Body of pancreas (tissue), 4 donors: ENCODE data around the gene EPN1. TPM values are rescaled to one million over a fixed set of nuclear protein-coding genes. Genes with fewer than 3 reads are reported as not detected.
"Not testable (repeated sequence)": the region's sequence is repeated elsewhere in the genome, so short reads cannot be mapped to it uniquely, and the experiment has no call there.

Experiments
- ATAC-seq: fragments of 150-250 bp; one replicate; pipeline ENCODE4 v1.9.1; 2016
- DNase-seq, 4 donors: peaks; one replicate each; pipeline ENCODE4 v3.0.0-alpha.2; 2019
- H3K27ac ChIP-seq, 4 donors: fragments of 200-600 bp; sonication (generic); 1 replicate in 3 of 4; 2 replicates in 1 of 4; pipeline versions ENCODE4 v1.5.1 to v1.6.1; 2016 to 2019; ENCODE audit warnings: mild to moderate bottlenecking in 1 of 4, mixed read lengths in 1 of 4, moderate library complexity in 1 of 4
- H3K27me3 ChIP-seq, 2 donors: fragments of 200-600 bp; sonication (generic); one replicate each; pipeline ENCODE4 v1.6.0; 2016; ENCODE audit warnings: mild to moderate bottlenecking in 1 of 2
- H3K36me3 ChIP-seq, 2 donors: fragments of 200-600 bp; sonication (generic); replicated peaks in 1 of 2; 2 replicates each; pipeline ENCODE4 v1.5.1; 2016; ENCODE audit warnings: low read depth in 2 of 2; ENCODE audit not compliant: insufficient read depth in 1 of 2
- H3K4me1 ChIP-seq: fragments of 200-600 bp; sonication (generic); one replicate; pipeline ENCODE4 v1.6.0; 2016
- H3K4me3 ChIP-seq, 2 donors: fragments of 200-600 bp; sonication (generic); 1 replicate in 1 of 2; 2 replicates in 1 of 2; pipeline ENCODE4 v1.5.1; 2016 to 2019
- H3K9me3 ChIP-seq, 3 donors: fragments of 200-600 bp; sonication (generic); 1 replicate in 2 of 3; 2 replicates in 1 of 3; pipeline ENCODE4 v1.5.1; 2016
- POLR2A ChIP-seq, 3 donors: fragments of 450-650 bp; IDR thresholded peaks; one replicate each; pipeline ENCODE4 v1.6.1; 2016; ENCODE audit warnings: antibody characterized with exemption in 3 of 3, mild to moderate bottlenecking in 2 of 3
- WGBS, 2 donors: methylation state at CpG; one replicate each; pipeline ENCODE4 v1.1.5; 2017; 5-methylcytosine and 5-hydroxymethylcytosine counted together
- intact Hi-C: fragments of 100-400 bp; cut with DNase I; formaldehyde crosslinking; loops from one replicate; pipeline ENCODE4 v1.15.1; 2023
- total RNA-seq, 2 donors: library from RNA; depleted of rRNA; stranded (reverse); fragments of >200 nt; gene quantifications; one replicate each; pipeline ENCODE4 v1.1.0, GENCODE V29; 2016
- TF ChIP-seq, protein P1 (sequence below), 7 experiments: fragments of 450-650 bp in 4 of 7; fragments of 200-600 bp in 3 of 7; sonication (generic) in 3 of 7; IDR thresholded peaks; one replicate each; pipeline ENCODE4 v1.5.1; 2016 to 2019; ENCODE audit warnings: antibody characterized with exemption in 7 of 7

Gene EPN1
- total RNA-seq, 2 donors from 2014 or later: 52.1 to 52.4 TPM

DNA sequence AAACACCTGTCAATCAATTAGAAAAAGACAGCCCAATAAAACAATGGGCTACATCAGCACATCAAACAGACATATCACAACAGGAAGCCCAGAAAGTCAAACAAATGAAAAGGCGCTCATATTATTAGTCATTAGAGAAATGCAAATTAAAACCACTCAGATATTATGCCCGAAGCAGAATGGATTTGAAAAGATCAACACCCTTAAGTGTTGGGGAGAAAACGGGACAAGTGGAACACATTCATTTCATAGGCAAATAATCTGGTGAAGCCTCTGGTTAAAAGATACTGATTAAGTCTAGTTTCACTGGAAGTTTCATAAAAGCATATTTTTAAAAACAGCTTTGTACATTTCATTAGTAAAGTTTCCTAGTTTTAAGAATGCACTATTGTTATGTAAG is 45.8 kb downstream of the EPN1 start:
- peaks cover 4% of the 10 kb centered on the region for H3K4me1 ChIP-seq
- 71 to 75% methylated on average over 3 of the region's 3 CpGs for WGBS, 2 donors

GRCh38 chr19:55723491-55723890 is 48.5 kb downstream of the EPN1 start:
- Histone ChIP-seq H3K4me3 (no peak overlapping the region), H3K27ac (no peak overlapping the region), H3K4me1 (no peaks in the 10 kb centered on the region), H3K27me3 (no peaks in the 10 kb centered on the region), H3K36me3 (no peaks in the 10 kb centered on the region), H3K9me3 (no peaks in the 10 kb centered on the region)
- DNase-seq (no peak), ATAC-seq (no peak)
- TF ChIP-seq, protein P1, sequence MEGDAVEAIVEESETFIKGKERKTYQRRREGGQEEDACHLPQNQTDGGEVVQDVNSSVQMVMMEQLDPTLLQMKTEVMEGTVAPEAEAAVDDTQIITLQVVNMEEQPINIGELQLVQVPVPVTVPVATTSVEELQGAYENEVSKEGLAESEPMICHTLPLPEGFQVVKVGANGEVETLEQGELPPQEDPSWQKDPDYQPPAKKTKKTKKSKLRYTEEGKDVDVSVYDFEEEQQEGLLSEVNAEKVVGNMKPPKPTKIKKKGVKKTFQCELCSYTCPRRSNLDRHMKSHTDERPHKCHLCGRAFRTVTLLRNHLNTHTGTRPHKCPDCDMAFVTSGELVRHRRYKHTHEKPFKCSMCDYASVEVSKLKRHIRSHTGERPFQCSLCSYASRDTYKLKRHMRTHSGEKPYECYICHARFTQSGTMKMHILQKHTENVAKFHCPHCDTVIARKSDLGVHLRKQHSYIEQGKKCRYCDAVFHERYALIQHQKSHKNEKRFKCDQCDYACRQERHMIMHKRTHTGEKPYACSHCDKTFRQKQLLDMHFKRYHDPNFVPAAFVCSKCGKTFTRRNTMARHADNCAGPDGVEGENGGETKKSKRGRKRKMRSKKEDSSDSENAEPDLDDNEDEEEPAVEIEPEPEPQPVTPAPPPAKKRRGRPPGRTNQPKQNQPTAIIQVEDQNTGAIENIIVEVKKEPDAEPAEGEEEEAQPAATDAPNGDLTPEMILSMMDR (IDR thresholded peaks at IDR 0.05): no peak
- TF ChIP-seq POLR2A (IDR thresholded peaks at IDR 0.05): no peak
- 78 to 84% methylated on average over 8 of the region's 8 CpGs for WGBS, 2 donors
- intact Hi-C loops: no loop called here

More for the DNA sequence above, 45.8 kb downstream of the EPN1 start:
- no peaks in the 10 kb centered on the region for H3K27me3 ChIP-seq
- H3K9me3 ChIP-seq: no peaks in the 10 kb centered on the region
- TF ChIP-seq POLR2A (IDR thresholded peaks at IDR 0.05): no peak
- TF ChIP-seq, protein P1 (IDR thresholded peaks at IDR 0.05): no peak
- intact Hi-C loops: no loop called here
- no peaks in the 10 kb centered on the region for H3K36me3 ChIP-seq
- H3K27ac ChIP-seq: no peak overlapping the region
- no peak for DNase-seq
- no peak for ATAC-seq
- H3K4me3 ChIP-seq: no peak overlapping the region

DNA sequence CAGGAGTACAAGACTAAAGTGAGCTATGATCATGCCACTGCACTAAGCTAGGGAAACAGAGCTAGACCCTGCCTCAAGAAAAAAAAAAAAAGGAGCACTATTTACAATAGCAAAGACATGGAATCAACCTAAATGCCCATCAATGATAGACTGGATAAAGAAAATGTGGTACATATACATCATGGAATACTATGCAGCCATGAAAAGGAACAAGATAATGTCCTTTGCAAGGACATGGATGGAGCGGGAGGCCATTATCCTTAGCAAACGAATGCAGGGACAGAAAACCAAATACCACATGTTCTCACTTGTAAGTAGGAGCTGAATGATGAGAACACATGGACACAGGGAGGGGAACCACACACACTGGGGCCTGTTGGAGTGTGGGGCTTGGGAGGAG is 55.4 kb downstream of the EPN1 start:
- DNase-seq, H3K9me3 ChIP-seq, ATAC-seq, H3K36me3 ChIP-seq, H3K27ac ChIP-seq, H3K4me1 ChIP-seq, H3K27me3 ChIP-seq, H3K4me3 ChIP-seq, intact Hi-C loops: not testable (repeated sequence)
- 53 to 80% methylated on average over 2 of the region's 2 CpGs for WGBS, 2 donors

DNA sequence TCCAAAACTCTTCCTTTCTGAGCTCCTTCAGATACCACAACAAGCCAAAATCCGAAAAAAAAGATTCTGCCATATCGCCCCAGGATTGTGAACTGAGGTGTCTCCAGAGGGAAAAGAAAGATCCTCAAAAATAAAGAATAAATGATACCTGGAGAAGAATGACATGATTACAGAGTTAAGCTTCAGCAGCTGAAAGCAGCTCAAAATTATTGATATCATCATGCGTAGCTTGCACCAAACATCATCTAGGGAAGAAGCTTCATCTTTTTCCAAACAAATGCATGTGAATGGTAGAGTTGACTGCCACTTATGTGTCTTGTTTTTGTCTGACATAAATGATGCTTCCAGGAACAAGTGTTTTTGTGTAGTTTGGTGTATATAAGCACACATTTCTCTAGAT is 63.3 kb downstream of the EPN1 start, which contains the start of gene NLRP9:
NLRP9 (minus strand) TSS at position 101 of the 400 bp plus-strand sequence; CDS start at position 73, 28 bp downstream.
- intact Hi-C loops: no loop called here
- TF ChIP-seq, protein P1 (IDR thresholded peaks at IDR 0.05): no peak
- Histone ChIP-seq H3K27ac (no peak within 1 kb of the TSS), H3K9me3 (no peaks in the 10 kb centered on the region), H3K27me3 (no peaks in the 10 kb centered on the region), H3K4me1 (no peaks in the 10 kb centered on the region), H3K36me3 (no peaks in the 10 kb centered on the region), H3K4me3 (no peak within 1 kb of the TSS)
- no peak for DNase-seq
- 77 to 80% methylated on average over 3 of the region's 3 CpGs for WGBS, 2 donors
- no peak for ATAC-seq

DNA sequence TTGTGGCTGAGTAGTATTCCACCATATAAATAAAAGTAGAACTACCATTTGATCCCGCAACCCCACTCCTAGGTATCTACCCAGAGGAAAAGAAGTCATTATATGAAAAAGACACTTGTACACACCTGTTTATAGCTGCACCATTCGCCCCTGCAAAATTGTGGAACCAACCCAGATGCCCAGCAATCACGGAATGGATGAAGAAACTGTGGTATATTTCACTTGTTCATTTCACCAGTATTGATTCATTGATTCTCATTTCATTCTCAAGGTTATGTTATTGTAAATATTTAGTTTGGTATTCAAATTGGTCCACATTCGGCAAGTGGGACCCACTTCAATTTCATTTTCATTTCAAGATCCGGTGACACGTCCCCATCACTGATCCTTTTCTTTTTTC is 75.7 kb downstream of the EPN1 start:
- no peaks in the 10 kb centered on the region for H3K27me3 ChIP-seq
- TF ChIP-seq, protein P1 (IDR thresholded peaks at IDR 0.05): no peak
- no peak for TF ChIP-seq POLR2A (IDR thresholded peaks at IDR 0.05)
- no peak overlapping the region for H3K4me3 ChIP-seq
- peaks cover 27% of the 10 kb centered on the region for H3K4me1 ChIP-seq
- ATAC-seq (no peak), DNase-seq (no peak)
- no peak overlapping the region for H3K27ac ChIP-seq
- no peaks in the 10 kb centered on the region for H3K36me3 ChIP-seq
- WGBS, 2 donors: 62 to 73% methylated on average over 6 of the region's 6 CpGs
- H3K9me3 ChIP-seq: no peaks in the 10 kb centered on the region
- intact Hi-C loops: no loop called here
